ENCODE data around the gene CYTIP.

GRCh38 chr2:157426477-157426994, 17.4 kb downstream of the CYTIP start:
- TF ChIP-seq ZNF274 (CRISPR knock-in tag; IDR thresholded peaks at IDR 0.05) (no peak), POLR2AphosphoS5 (IDR thresholded peaks at IDR 0.05; ENCODE audit: low read depth, low read length) (no peak), REST (IDR thresholded peaks at IDR 0.05; ENCODE audit: borderline replicate concordance in 1 of 2, low read depth in 1 of 2, low read length in 2 of 2) (no peak), PBX3 (CRISPR knock-in tag; IDR thresholded peaks at IDR 0.05; ENCODE audit: borderline replicate concordance) (no peak), CHD2 (IDR thresholded peaks at IDR 0.05; ENCODE audit: low read depth, low read length) (no peak), FOXK1 (CRISPR knock-in tag; IDR thresholded peaks at IDR 0.05; ENCODE audit: borderline replicate concordance, low read depth) (no peak), PAX8 (CRISPR knock-in tag; IDR thresholded peaks at IDR 0.05; ENCODE audit: borderline replicate concordance) (no peak)
